Keratinocyte (primary cell): Measurements from ENCODE around the gene F8. TPM values are rescaled to one million over a fixed set of nuclear protein-coding genes. Genes with fewer than 3 reads are reported as not detected.
"Not testable (repeated sequence)": the region's sequence is repeated elsewhere in the genome, so short reads cannot be mapped to it uniquely, and the experiment has no call there.

ENCODE experiments used
- DNase-seq: peaks from one replicate; pipeline ENCODE4 v3.0.0-alpha.2; 2011; ENCODE audit warnings: low read depth, missing footprints, low spot score
- FAIRE-seq: peaks from 2 replicates; lab custom pipeline; 2011; peaks lifted over from hg19 to GRCh38; lab: Jason Lieb, UNC
- H2AFZ ChIP-seq: 2 replicates; pipeline ENCODE4 v1.6.0; 2012; ENCODE audit warnings: low read length, control low read depth, inconsistent platforms; ENCODE audit not compliant: control insufficient read depth
- H3K27ac ChIP-seq: 2 replicates; pipeline ENCODE4 v1.5.1; 2011; ENCODE audit warnings: low read length; ENCODE audit not compliant: control insufficient read depth, insufficient read depth
- H3K27me3 ChIP-seq: 3 replicates; pipeline ENCODE4 v1.6.0; 2011; ENCODE audit warnings: low read length; ENCODE audit not compliant: control insufficient read depth, insufficient read depth; ENCODE audit errors: extremely low read depth
- H3K36me3 ChIP-seq, 2 experiments: 2 replicates in 1 of 2; 3 replicates in 1 of 2; pipeline ENCODE4 v1.5.1; 2011; ENCODE audit warnings: low read length in 2 of 2, mild to moderate bottlenecking in 1 of 2; ENCODE audit not compliant: control insufficient read depth in 2 of 2, insufficient read depth in 2 of 2; ENCODE audit errors: extremely low read depth in 1 of 2
- H3K4me1 ChIP-seq: 3 replicates; pipeline ENCODE4 v1.5.1; 2011; ENCODE audit warnings: low read length; ENCODE audit not compliant: control insufficient read depth, insufficient read depth; ENCODE audit errors: extremely low read depth
- H3K4me2 ChIP-seq: 3 replicates; pipeline ENCODE4 v1.6.0; 2011; ENCODE audit warnings: low read depth, low read length; ENCODE audit not compliant: control insufficient read depth, insufficient read depth; ENCODE audit errors: extremely low read depth
- H3K4me3 ChIP-seq, 3 experiments: fragments of 200-600 bp in 1 of 3; sonication (generic) in 1 of 3; 2 replicates in 2 of 3; 3 replicates in 1 of 3; pipeline ENCODE4 v1.5.1; 2011 to 2016; ENCODE audit warnings: low read length in 3 of 3, mild to moderate bottlenecking in 3 of 3, control low read depth in 2 of 3, inconsistent platforms in 1 of 3, low read depth in 1 of 3, mixed read lengths in 1 of 3, mixed run types in 1 of 3, moderate library complexity in 1 of 3; ENCODE audit not compliant: control insufficient read depth in 2 of 3, insufficient read depth in 2 of 3; ENCODE audit errors: extremely low read depth in 1 of 3
- H3K79me2 ChIP-seq: 2 replicates; pipeline ENCODE4 v1.6.0; 2012; ENCODE audit warnings: low read length; ENCODE audit not compliant: control insufficient read depth, insufficient read depth
- H3K9ac ChIP-seq: 3 replicates; pipeline ENCODE4 v1.6.0; 2011; ENCODE audit warnings: low read length; ENCODE audit not compliant: control insufficient read depth, insufficient read depth; ENCODE audit errors: extremely low read depth
- H3K9me1 ChIP-seq: 3 replicates; pipeline ENCODE4 v1.6.0; 2011; ENCODE audit warnings: low read length; ENCODE audit not compliant: control insufficient read depth, insufficient read depth; ENCODE audit errors: extremely low read depth
- H3K9me3 ChIP-seq: 2 replicates; pipeline ENCODE4 v1.5.1; 2012; ENCODE audit warnings: low read depth, low read length; ENCODE audit not compliant: control insufficient read depth
- H4K20me1 ChIP-seq: 3 replicates; pipeline ENCODE4 v1.6.0; 2011; ENCODE audit warnings: low read length; ENCODE audit not compliant: control insufficient read depth, insufficient read depth; ENCODE audit errors: extremely low read depth
- CTCF ChIP-seq, 3 experiments: IDR thresholded peaks in 1 of 3; conservative IDR thresholded peaks in 1 of 3; optimal IDR thresholded peaks in 1 of 3; 2 replicates in 2 of 3; 3 replicates in 1 of 3; pipeline versions ENCODE3 to v1.5.1; 2011; ENCODE audit warnings: low read length in 3 of 3, mild to moderate bottlenecking in 3 of 3, moderate library complexity in 2 of 3, control low read depth in 1 of 3, inconsistent platforms in 1 of 3; ENCODE audit not compliant: insufficient read depth in 2 of 3; ENCODE audit errors: extremely low read depth in 1 of 3
- EZH2 ChIP-seq: IDR thresholded peaks from one replicate; pipeline ENCODE4 v1.6.1; 2012; ENCODE audit warnings: inconsistent platforms, mild to moderate bottlenecking, low read length, moderate library complexity
- dilution Hi-C: fragments of 300-500 bp; cut with MboI; formaldehyde crosslinking; loops from one replicate; pipeline ENCODE4 v1.7.0; 2020; ENCODE audit warnings: low sequenced_read_pairs; ENCODE audit not compliant: extremely low pct_ligation_motif_present
- polyA plus RNA-seq, 5 experiments: library from polyadenylated mRNA; depleted of rRNA in 3 of 5; stranded (reverse) in 3 of 5; stranded (forward) in 1 of 5; unstranded in 1 of 5; fragments of >200 nt; gene quantifications; 1 replicate in 1 of 5; 2 replicates in 3 of 5; 3 replicates in 1 of 5; pipeline versions ENCODE4 v1.2.1 to v1.2.3, GENCODE V29; 2011 to 2012; ENCODE audit warnings: missing spikeins in 2 of 5, low read depth in 1 of 5, low replicate concordance in 1 of 5

The F8 gene
- polyA plus RNA-seq, 1 donor (not counting 4 experiments of a cell fraction or from before 2014, with no cell fraction given), result 1.3 TPM

- H3K9me1 ChIP-seq, H4K20me1 ChIP-seq, H3K79me2 ChIP-seq, H3K27ac ChIP-seq, H3K4me1 ChIP-seq, H2AFZ ChIP-seq, H3K4me3 ChIP-seq, H3K36me3 ChIP-seq, FAIRE-seq, H3K27me3 ChIP-seq, H3K9ac ChIP-seq, H3K9me3 ChIP-seq, H3K4me2 ChIP-seq, DNase-seq, dilution Hi-C loops: not testable (repeated sequence)
Observed at GRCh38 chrX:154924771-154925170, 97.8 kb downstream of the F8 start.

GRCh38 chrX:154918060-154918483, 104.5 kb downstream of the F8 start:
- peak; percentile 13 for FAIRE-seq
- H3K4me3 ChIP-seq, result no peak overlapping the region

More at GRCh38 chrX:154918060-154918483, 104.5 kb downstream of the F8 start:
- H3K4me2 ChIP-seq, result peak overlapping the region; percentile 50
- H3K9me3 ChIP-seq, result no peaks in the 10 kb centered on the region
- TF ChIP-seq EZH2, result no peak
- peak; percentile 58 to 62 (median 60) for TF ChIP-seq CTCF (optimal IDR thresholded peaks at IDR 0.05 in 1 of 3, IDR thresholded peaks at IDR 0.05 in 1 of 3, conservative IDR thresholded peaks at IDR 0.05 in 1 of 3; ENCODE audit: extremely low read depth in 1 of 3, insufficient read depth in 2 of 3, low read length in 3 of 3)
- H2AFZ ChIP-seq, result peak overlapping the region; percentile 17
- H3K27ac ChIP-seq, result no peak overlapping the region
- H3K36me3 ChIP-seq, result no peaks in the 10 kb centered on the region
- peak; percentile 7 for DNase-seq
- H4K20me1 ChIP-seq, result no peaks in the 10 kb centered on the region
- no peaks in the 10 kb centered on the region for H3K4me1 ChIP-seq
- H3K9me1 ChIP-seq, result no peaks in the 10 kb centered on the region
- H3K27me3 ChIP-seq, result no peaks in the 10 kb centered on the region
- dilution Hi-C loops, result no loop called here
- H3K79me2 ChIP-seq, result no peaks in the 10 kb centered on the region
- no peak overlapping the region for H3K9ac ChIP-seq
